ENCODE data around the gene PARVA.

PARVA gene

GRCh38 chr11:12411393-12411792 lies 34.0 kb downstream of the PARVA start:
- no peaks in the 10 kb centered on the region for H3K4me1 ChIP-seq
- H3K36me3 ChIP-seq = no peaks in the 10 kb centered on the region
- no peaks in the 10 kb centered on the region for H3K27me3 ChIP-seq
- no peak overlapping the region for H3K4me2 ChIP-seq
- H3K9me3 ChIP-seq (replicated peaks in 1 of 11) = no peaks in the 10 kb centered on the region
- TF ChIP-seq Cebpa-rat (IDR thresholded peaks at IDR 0.05) = no peak
- H4K20me1 ChIP-seq = 0 out of 22 replicates have a peak, but pooled peaks cover 0 to 5% (median 0%) of the 10 kb centered on the region in 11 experiments
- no peak overlapping the region for H3K9ac ChIP-seq
- no peak overlapping the region for H3K4me3 ChIP-seq
- H3K27ac ChIP-seq = no peak overlapping the region

GRCh38 chr11:12411806-12412727 lies 34.7 kb downstream of the PARVA start:
- Histone ChIP-seq H3K9ac (no peak overlapping the region), H3K4me1 (no peaks in the 10 kb centered on the region), H3K27me3 (no peaks in the 10 kb centered on the region), H4K20me1 (0 out of 22 replicates have a peak, but pooled peaks cover 0 to 5% (median 0%) of the 10 kb centered on the region in 11 experiments), H3K36me3 (no peaks in the 10 kb centered on the region), H3K4me2 (no peak overlapping the region), H3K9me3 (replicated peaks in 1 of 11) (no peaks in the 10 kb centered on the region), H3K27ac (no peak overlapping the region), H3K4me3 (no peak overlapping the region)
- no peak for TF ChIP-seq Cebpa-rat (IDR thresholded peaks at IDR 0.05)

- Histone ChIP-seq H3K4me1 (peaks cover 0 to 4% (median 0%) of the 10 kb centered on the region in 10 experiments; a peak in 1 of 20 replicates), H3K27ac (no peak overlapping the region), H3K9ac (no peak overlapping the region), H3K27me3 (no peaks in the 10 kb centered on the region), H3K36me3 (no peaks in the 10 kb centered on the region), H3K4me3 (no peak overlapping the region), H4K20me1 (0 out of 22 replicates have a peak, but pooled peaks cover 0 to 5% (median 0%) of the 10 kb centered on the region in 11 experiments), H3K4me2 (no peak overlapping the region), H3K9me3 (replicated peaks in 1 of 11) (no peaks in the 10 kb centered on the region)
- no peak for TF ChIP-seq Cebpa-rat (IDR thresholded peaks at IDR 0.05)
These were observed 36.0 kb downstream of the PARVA start for GRCh38 chr11:12413141-12414052.

- H3K36me3 ChIP-seq = no peaks in the 10 kb centered on the region
- H3K4me1 ChIP-seq = peaks cover 0 to 4% (median 0%) of the 10 kb centered on the region in 10 experiments; a peak in 1 of 20 replicates
- H3K9me3 ChIP-seq (replicated peaks in 1 of 11) = no peaks in the 10 kb centered on the region
- H4K20me1 ChIP-seq = 0 out of 22 replicates have a peak, but pooled peaks cover 0 to 5% (median 0%) of the 10 kb centered on the region in 11 experiments
- H3K4me2 ChIP-seq = no peak overlapping the region
- H3K4me3 ChIP-seq = no peak overlapping the region
- no peak for TF ChIP-seq Cebpa-rat (IDR thresholded peaks at IDR 0.05)
- no peaks in the 10 kb centered on the region for H3K27me3 ChIP-seq
- H3K27ac ChIP-seq = no peak overlapping the region
- no peak overlapping the region for H3K9ac ChIP-seq
These were observed 37.2 kb downstream of the PARVA start for GRCh38 chr11:12414611-12415010.

- H3K27me3 ChIP-seq = no peaks in the 10 kb centered on the region
- H3K9ac ChIP-seq = no peak overlapping the region
- H4K20me1 ChIP-seq = 0 out of 22 replicates have a peak, but pooled peaks cover 0 to under 1% (median 0%) of the 10 kb centered on the region in 11 experiments
- H3K4me2 ChIP-seq = no peak overlapping the region
- TF ChIP-seq Cebpa-rat (IDR thresholded peaks at IDR 0.05) = no peak
- H3K9me3 ChIP-seq (replicated peaks in 1 of 11) = no peaks in the 10 kb centered on the region
- H3K4me1 ChIP-seq = peaks cover 0 to 4% (median 0%) of the 10 kb centered on the region in 10 experiments; a peak in 1 of 20 replicates
- no peak overlapping the region for H3K27ac ChIP-seq
- H3K4me3 ChIP-seq = no peak overlapping the region
- H3K36me3 ChIP-seq = no peaks in the 10 kb centered on the region
These were observed 38.1 kb downstream of the PARVA start for GRCh38 chr11:12415342-12415966.

GRCh38 chr11:12416552-12416951 lies 39.2 kb downstream of the PARVA start:
- no peaks in the 10 kb centered on the region for H3K9me3 ChIP-seq (replicated peaks in 1 of 11)
- no peak for TF ChIP-seq Cebpa-rat (IDR thresholded peaks at IDR 0.05)
- no peak overlapping the region for H3K9ac ChIP-seq
- no peak overlapping the region for H3K4me3 ChIP-seq
- no peaks in the 10 kb centered on the region for H4K20me1 ChIP-seq
- no peaks in the 10 kb centered on the region for H3K27me3 ChIP-seq
- peaks cover 0 to 4% (median 0%) of the 10 kb centered on the region in 10 experiments; a peak in 1 of 20 replicates for H3K4me1 ChIP-seq
- H3K4me2 ChIP-seq = no peak overlapping the region
- H3K36me3 ChIP-seq = no peaks in the 10 kb centered on the region
- H3K27ac ChIP-seq = no peak overlapping the region

- Histone ChIP-seq H3K4me1 (peaks cover 0 to 4% (median 0%) of the 10 kb centered on the region in 10 experiments; a peak in 1 of 20 replicates), H3K9ac (no peak overlapping the region), H3K9me3 (replicated peaks in 1 of 11) (no peaks in the 10 kb centered on the region), H3K4me2 (no peak overlapping the region), H4K20me1 (no peaks in the 10 kb centered on the region), H3K27me3 (no peaks in the 10 kb centered on the region), H3K4me3 (no peak overlapping the region), H3K27ac (no peak overlapping the region), H3K36me3 (no peaks in the 10 kb centered on the region)
- no peak for TF ChIP-seq Cebpa-rat (IDR thresholded peaks at IDR 0.05)
These were observed 40.6 kb downstream of the PARVA start for GRCh38 chr11:12417691-12418611.

- Histone ChIP-seq H4K20me1 (no peaks in the 10 kb centered on the region), H3K4me2 (no peak overlapping the region), H3K9ac (no peak overlapping the region), H3K36me3 (no peaks in the 10 kb centered on the region), H3K4me1 (peaks cover 0 to 4% (median 0%) of the 10 kb centered on the region in 10 experiments; a peak in 1 of 20 replicates), H3K27me3 (no peaks in the 10 kb centered on the region), H3K27ac (no peak overlapping the region), H3K4me3 (no peak overlapping the region), H3K9me3 (replicated peaks in 1 of 11) (no peaks in the 10 kb centered on the region)
- no peak for TF ChIP-seq Cebpa-rat (IDR thresholded peaks at IDR 0.05)
These were observed 42.7 kb downstream of the PARVA start for GRCh38 chr11:12420040-12420439.
